NCI-H774 (cell line): ENCODE measurements around the gene VAT1L.

Source experiments
- DNase-seq: peaks from one replicate; lab custom pipeline; 2025; lab: John Stamatoyannopoulos, UW

VAT1L gene

DNA sequence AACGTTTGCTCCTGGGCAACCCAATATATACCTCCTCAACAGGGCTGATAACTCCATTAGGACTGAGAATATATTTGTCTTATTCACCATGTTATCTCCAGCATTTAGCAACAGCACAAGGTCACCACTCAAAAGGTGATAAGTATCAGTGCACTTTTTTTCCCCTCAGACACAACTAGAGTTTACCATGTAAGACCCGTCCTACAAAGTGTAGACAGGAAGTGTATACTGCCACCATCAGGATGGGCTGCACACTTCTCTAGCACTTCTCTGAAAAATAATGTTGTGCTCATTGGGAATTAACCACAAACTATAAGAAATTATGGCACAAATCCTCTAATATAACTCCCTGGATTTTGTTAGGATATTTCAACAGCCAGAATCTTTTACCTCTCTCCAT is 5.7 kb upstream of the VAT1L start:
- DNase-seq = no peak

DNA sequence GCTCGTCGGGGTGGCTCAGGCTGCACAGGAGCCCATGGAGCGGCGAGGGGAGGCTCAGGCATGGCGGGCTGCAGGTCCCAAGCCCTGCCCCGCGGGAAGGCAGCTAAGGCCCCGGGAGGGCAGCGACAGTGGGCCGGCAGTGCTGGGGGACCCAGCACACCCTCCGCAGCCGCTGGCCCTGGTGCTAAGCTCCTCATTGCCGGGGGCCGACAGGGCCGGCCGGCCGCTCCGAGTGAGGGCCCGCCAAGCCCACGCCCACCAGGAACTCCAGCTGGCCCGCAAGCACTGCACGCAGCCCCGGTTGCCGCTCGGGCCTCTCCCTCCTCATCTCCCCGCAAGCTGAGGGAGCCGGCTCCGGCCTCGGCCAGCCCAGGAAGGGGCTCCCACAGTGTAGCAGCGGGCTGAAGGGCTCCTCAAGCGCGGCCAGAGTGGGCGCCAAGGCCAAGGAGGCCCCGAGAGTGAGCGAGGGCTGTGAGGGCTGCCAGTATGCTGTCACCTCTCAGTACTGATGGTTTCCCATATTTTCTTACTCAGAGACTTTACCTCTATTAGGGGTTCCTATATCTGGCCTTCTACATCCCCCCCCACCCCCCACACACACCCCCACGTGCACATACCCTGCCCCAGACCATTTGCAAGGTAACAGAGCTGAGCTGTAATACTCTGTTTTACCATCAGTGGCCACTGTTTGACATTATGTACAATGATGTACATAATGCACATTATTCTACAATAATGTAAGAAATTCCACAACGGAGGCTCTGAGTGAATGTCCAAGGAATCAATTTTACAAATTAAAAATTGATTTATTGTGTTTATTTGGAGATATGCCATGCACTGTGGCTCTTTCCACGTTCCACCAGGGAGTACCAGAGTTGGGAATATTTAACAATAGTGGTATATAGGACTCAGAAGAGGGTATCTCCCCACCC is 3.7 kb upstream of the VAT1L start:
- DNase-seq = no peak

- DNase-seq = no peak
Observed at GRCh38 chr16:77785373-77785764, 3.0 kb upstream of the VAT1L start.

DNA sequence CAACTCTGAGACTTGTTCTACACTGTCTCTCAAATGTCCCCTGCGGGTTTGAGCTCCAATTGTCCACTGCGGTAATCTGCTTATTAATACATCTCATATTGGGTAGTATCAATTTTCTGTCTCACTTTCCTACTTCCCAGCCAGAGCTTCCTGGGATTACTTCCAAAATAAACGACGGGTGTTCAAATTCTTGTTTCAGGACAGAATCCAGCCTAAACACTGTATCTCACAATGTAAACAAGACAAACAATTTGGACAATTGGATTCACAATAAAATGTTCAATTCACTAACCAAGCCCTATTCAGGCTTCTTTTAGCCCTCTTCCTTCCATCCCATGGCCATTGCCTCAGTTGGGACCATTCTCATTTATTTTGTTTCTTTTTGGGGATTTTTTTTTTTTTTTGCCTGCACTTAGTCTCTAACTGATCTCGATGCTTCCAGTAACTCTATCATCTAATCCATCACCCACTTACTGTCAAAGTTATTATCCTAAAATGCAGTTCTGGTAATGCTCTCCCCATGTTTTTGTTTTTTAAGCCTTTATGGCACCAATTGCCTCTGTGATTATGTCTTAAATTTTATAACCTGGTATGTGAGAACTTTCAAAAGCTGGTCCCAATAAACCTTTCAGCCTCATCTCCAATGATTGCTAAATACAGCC is 2.0 kb upstream of the VAT1L start:
- no peak for DNase-seq

GRCh38 chr16:77787452-77787851 is 912 bp upstream of the VAT1L start:
- no peak for DNase-seq

GRCh38 chr16:77789085-77790008 is 983 bp downstream of the VAT1L start:
- no peak for DNase-seq

GRCh38 chr16:77790009-77790372 is 1.6 kb downstream of the VAT1L start:
- no peak for DNase-seq

DNA sequence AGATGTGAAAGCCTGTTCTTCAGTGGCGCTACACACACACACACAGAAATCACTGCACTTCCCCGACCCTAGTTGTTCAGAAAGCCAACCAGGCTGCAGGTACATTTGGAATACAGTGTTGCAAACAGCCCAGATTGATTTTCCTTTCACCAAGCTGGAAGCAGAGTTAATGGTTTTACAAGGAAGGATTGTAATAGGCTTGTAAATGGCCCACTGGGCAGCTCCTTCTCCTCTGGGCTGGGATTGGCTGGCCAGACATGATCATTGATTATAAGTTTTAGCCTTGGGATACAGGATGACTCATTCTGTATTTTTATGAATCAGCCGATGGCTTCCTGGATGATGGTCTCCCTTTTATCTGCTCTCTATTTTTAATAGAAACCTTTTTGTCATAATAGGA is 2.5 kb downstream of the VAT1L start:
- no peak for DNase-seq

DNA sequence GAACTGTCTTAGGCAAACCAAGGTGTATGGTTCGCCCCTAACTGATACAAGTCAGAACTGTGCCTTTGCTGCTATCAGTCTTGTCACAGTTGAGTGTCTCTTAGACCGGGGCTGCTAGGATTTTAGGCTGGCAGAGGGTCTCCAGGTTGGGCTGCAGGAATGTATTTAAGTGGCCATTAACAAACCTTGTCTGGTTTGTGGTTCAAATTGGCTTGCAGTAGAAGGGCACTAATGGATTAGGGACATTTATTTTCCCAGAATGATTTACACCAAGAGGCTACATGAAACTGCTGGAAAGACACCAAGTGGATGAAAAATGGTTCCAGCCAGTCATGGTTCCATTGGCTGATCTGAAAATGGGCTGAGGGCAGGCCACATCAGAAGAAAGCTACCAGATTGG is 5.1 kb downstream of the VAT1L start:
- no peak for DNase-seq

- no peak for DNase-seq
Observed at GRCh38 chr16:77794586-77794985, 6.2 kb downstream of the VAT1L start.

- DNase-seq = no peak
Observed at GRCh38 chr16:77801817-77802216, 13.5 kb downstream of the VAT1L start.

GRCh38 chr16:77805398-77805797 is 17.0 kb downstream of the VAT1L start:
- DNase-seq = no peak

DNA sequence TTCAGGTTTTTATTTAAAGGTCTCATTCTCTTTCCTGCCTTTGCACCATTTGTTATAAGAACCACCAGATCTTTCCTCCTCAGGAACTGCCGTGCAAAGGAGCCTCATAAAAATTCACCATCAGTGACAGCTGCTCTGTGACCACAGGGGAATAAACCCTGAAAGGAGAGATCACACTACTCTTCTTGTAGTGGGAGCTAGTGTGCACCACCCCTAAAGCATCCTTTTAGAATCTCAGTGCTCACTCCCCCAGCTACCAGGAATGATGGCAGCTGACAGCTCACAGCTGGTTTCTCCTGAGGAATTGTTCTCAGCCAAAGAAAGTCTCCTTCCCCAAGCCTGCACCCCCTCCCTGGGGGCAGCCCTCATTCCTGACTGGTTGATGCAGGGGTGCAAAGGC is 18.7 kb downstream of the VAT1L start:
- no peak for DNase-seq

DNA sequence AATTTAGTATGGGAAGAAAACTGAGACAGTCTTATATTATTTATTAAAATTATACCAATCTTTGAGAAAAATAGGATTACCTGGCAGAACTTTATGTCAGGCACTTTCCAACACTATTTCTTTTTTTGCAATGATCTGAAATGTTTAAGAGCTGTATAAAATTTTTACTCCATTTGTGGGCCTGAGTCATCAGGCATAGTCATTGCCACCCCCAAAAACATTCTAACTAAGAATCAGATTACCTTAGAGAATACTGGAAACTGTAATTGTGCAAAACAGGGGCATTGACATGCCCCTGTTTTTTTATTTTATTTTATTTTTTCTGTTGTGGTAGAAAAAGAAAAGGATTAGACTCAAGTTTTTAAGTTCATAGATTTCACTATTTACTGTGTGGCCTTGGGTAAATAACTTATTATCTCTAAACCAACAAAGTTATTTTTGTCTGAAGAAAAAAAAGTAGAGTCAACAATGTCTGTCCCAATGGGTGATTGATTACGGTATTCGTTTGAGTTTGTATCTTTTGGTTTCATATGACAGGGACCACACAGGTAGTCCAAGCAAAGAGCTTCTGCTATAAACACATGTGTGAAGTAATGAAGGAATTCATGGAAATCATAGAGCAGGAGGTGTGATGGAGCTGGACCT is 24.6 kb downstream of the VAT1L start:
- no peak for DNase-seq

- no peak for DNase-seq
Observed at GRCh38 chr16:77816293-77816692, 27.9 kb downstream of the VAT1L start.

DNA sequence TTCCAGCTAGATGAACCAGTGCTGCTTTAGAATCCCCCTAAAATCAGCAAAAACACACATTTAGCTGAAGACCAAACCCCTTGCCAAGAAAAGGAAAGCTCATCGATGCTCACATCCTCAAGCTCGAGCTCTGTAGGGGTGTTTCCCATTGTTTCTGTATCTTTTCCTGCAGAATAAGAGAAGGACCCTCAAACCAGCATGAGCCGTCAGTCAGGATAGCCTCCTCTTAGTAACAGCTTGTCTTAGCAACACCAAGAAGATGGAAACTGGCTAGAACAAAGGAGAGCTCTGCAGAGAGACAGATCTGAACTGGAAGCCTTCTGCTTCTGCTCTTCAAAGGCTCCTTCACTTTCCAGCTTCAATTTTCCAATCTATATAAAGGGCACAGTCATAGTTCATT is 32.0 kb downstream of the VAT1L start:
- no peak for DNase-seq

GRCh38 chr16:77822661-77823060 is 34.3 kb downstream of the VAT1L start:
- no peak for DNase-seq

DNA sequence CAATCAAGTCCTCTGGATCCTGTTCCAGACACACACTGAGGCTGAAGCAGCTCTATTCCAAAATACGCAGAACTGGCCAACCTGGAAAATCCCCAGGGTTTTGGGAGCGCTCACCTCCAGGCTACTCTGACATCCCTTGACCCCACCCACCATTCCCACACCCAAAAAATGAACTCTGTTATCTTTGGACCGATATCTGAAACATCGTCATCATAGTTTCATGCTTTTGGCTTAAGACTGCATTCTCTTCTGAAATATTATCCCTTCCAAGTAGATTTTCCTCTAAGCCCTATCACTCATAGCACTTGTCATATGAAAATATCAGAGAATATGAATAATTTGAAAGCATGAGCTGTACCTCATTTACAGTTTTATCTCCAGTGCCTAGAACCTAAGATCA is 34.7 kb downstream of the VAT1L start:
- DNase-seq = no peak

- DNase-seq = no peak
Observed at GRCh38 chr16:77825196-77825595, 36.8 kb downstream of the VAT1L start.

DNA sequence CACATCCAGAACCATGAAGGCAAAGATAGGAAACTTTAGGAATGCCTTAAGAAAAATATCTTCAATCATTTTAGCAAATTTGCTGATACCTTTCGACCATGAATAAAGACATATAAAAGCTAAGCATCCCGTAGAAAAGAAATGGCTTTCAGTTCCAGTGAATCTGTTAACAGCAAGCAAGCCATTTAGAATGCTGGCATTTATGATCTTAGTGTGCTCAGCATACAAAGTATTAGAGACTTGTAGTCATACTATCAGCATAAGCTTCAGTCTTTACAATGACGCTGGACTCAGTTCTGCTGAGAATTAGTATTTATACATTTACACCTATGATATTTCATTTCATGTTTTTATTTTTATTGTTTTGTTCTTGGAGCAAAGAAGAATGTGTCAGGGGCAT is 38.7 kb downstream of the VAT1L start:
- DNase-seq = no peak

GRCh38 chr16:77833921-77834634 is 45.7 kb downstream of the VAT1L start:
- no peak for DNase-seq
